Trophoblast cell (in vitro differentiated cells and primary cell): Measurements from ENCODE around the gene EIF2AK3.
A peak's percentile ranks its signal among the peaks of the same experiment; 100 is the strongest.
"Not testable (repeated sequence)": the region's sequence is repeated elsewhere in the genome, so short reads cannot be mapped to it uniquely, and the experiment has no call there.

Experiments used
- DNase-seq, 2 donors: peaks; one replicate each; pipeline ENCODE4 v3.0.0-alpha.2; 2016
- H2AFZ ChIP-seq: 2 replicates; pipeline ENCODE4 v1.6.1; 2013; ENCODE audit warnings: low read length, moderate library complexity, mild to moderate bottlenecking; ENCODE audit not compliant: insufficient read depth, poor library complexity
- H2AK5ac ChIP-seq: 2 replicates; pipeline ENCODE4 v1.6.1; 2013; ENCODE audit warnings: mild to moderate bottlenecking, low read length
- H2BK120ac ChIP-seq: 2 replicates; pipeline ENCODE4 v1.6.1; 2013; ENCODE audit warnings: low read length, mild to moderate bottlenecking, moderate library complexity; ENCODE audit not compliant: insufficient read depth, poor library complexity
- H2BK12ac ChIP-seq: 2 replicates; pipeline ENCODE4 v1.6.1; 2013; ENCODE audit warnings: mild to moderate bottlenecking, low read length, moderate library complexity
- H2BK5ac ChIP-seq: 2 replicates; pipeline ENCODE4 v1.6.1; 2013; ENCODE audit warnings: low read length, low read depth, moderate library complexity, mild to moderate bottlenecking; ENCODE audit not compliant: poor library complexity
- H3K14ac ChIP-seq: 2 replicates; pipeline ENCODE4 v1.6.1; 2013; ENCODE audit warnings: mild to moderate bottlenecking, low read length
- H3K18ac ChIP-seq: 2 replicates; pipeline ENCODE4 v1.6.1; 2013; ENCODE audit warnings: mild to moderate bottlenecking, low read length
- H3K23ac ChIP-seq: 2 replicates; pipeline ENCODE4 v1.6.1; 2013; ENCODE audit warnings: low read length
- H3K27ac ChIP-seq: 2 replicates; pipeline ENCODE4 v1.5.1; 2013; ENCODE audit warnings: low read depth, mild to moderate bottlenecking, inconsistent platforms, low read length, moderate library complexity
- H3K27me3 ChIP-seq: 2 replicates; pipeline ENCODE4 v1.6.1; 2013; ENCODE audit warnings: inconsistent platforms, mild to moderate bottlenecking, low read length, moderate library complexity; ENCODE audit not compliant: insufficient read depth
- H3K36me3 ChIP-seq, 2 experiments: 1 replicate in 1 of 2; 2 replicates in 1 of 2; pipeline ENCODE4 v1.6.1; 2013; ENCODE audit warnings: low read length in 2 of 2, mild to moderate bottlenecking in 2 of 2, moderate library complexity in 1 of 2; ENCODE audit not compliant: insufficient read depth in 2 of 2, control insufficient read depth in 1 of 2
- H3K4ac ChIP-seq: 2 replicates; pipeline ENCODE4 v1.6.1; 2013; ENCODE audit warnings: low read depth, mild to moderate bottlenecking, low read length, moderate library complexity
- H3K4me1 ChIP-seq, 2 experiments: 1 replicate in 1 of 2; 2 replicates in 1 of 2; pipeline ENCODE4 v1.6.1; 2013; ENCODE audit warnings: low read length in 2 of 2, mild to moderate bottlenecking in 2 of 2, moderate library complexity in 1 of 2; ENCODE audit not compliant: insufficient read depth in 2 of 2, control insufficient read depth in 1 of 2
- H3K4me2 ChIP-seq: 2 replicates; pipeline ENCODE4 v1.6.1; 2013; ENCODE audit warnings: inconsistent platforms, mild to moderate bottlenecking, low read length, moderate library complexity
- H3K4me3 ChIP-seq: 2 replicates; pipeline ENCODE4 v1.5.1; 2013; ENCODE audit warnings: mild to moderate bottlenecking, low read depth, low read length, inconsistent platforms
- H3K79me1 ChIP-seq: one replicate; pipeline ENCODE4 v1.6.1; 2013; ENCODE audit warnings: low read length
- H3K79me2 ChIP-seq: 2 replicates; pipeline ENCODE4 v1.6.1; 2013; ENCODE audit warnings: low read length, mild to moderate bottlenecking; ENCODE audit not compliant: control insufficient read depth, insufficient read depth, poor library complexity
- H3K9ac ChIP-seq: 2 replicates; pipeline ENCODE4 v1.6.1; 2013; ENCODE audit warnings: mild to moderate bottlenecking, low read length
- H3K9me3 ChIP-seq: 2 replicates; pipeline ENCODE4 v1.6.1; 2013; ENCODE audit warnings: low read depth, mild to moderate bottlenecking, control low read depth, inconsistent platforms, low read length; ENCODE audit not compliant: insufficient read depth
- H4K12ac ChIP-seq: 2 replicates; pipeline ENCODE4 v1.6.1; 2013; ENCODE audit warnings: low read depth, mild to moderate bottlenecking, low read length, moderate library complexity
- H4K8ac ChIP-seq: 2 replicates; pipeline ENCODE4 v1.6.1; 2013; ENCODE audit warnings: low read depth, mild to moderate bottlenecking, low read length, moderate library complexity
- H4K91ac ChIP-seq: one replicate; pipeline ENCODE4 v1.6.1; 2013; ENCODE audit warnings: low read depth, mild to moderate bottlenecking, low read length, moderate library complexity
- WGBS: extraction: QIAGEN DNeasy Blood & Tissue Kit; methylation state at CpG from one replicate; pipeline ENCODE4 v1.1.7; 2013; ENCODE audit warnings: missing lambda C conversion rate; ENCODE audit not compliant: insufficient read length, insufficient coverage; ENCODE audit errors: extremely low coverage; 5-methylcytosine and 5-hydroxymethylcytosine counted together

The EIF2AK3 gene

DNA sequence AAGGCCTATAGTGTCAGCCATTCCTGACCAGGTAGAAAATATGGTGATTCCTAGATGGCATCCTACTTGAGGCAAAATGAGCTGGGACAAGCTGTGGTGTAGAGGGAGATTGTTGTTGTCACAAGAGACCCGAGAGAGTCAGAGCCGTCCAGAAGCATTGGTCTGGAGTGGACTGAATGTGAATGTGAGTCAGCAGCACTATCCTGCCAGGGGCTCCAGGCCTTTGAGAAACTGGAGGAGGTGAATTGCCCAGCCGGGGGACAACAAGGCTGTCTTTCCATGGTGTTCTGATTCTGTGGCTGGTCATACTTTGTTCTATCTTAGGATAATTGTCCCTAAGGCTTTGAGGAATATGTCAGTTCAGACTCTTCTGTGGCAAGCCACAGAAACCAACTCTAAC is 29.4 kb upstream of the EIF2AK3 start:
- H3K4ac ChIP-seq, result no peak overlapping the region
- no peak overlapping the region for H3K4me2 ChIP-seq
- no peak overlapping the region for H2BK5ac ChIP-seq
- no peak overlapping the region for H2AK5ac ChIP-seq
- H3K27me3 ChIP-seq, result no peaks in the 10 kb centered on the region
- no peak overlapping the region for H4K12ac ChIP-seq
- no peaks in the 10 kb centered on the region for H3K36me3 ChIP-seq
- H2AFZ ChIP-seq, result no peak overlapping the region
- WGBS, result no CpG with 5 or more reads among the region's 3 CpGs
- DNase-seq, result no peak
- H4K8ac ChIP-seq, result no peak overlapping the region
- no peak overlapping the region for H3K18ac ChIP-seq
- no peaks in the 10 kb centered on the region for H3K9me3 ChIP-seq
- peaks cover 3% of the 10 kb centered on the region for H3K79me1 ChIP-seq
- H4K91ac ChIP-seq, result no peak overlapping the region
- no peak overlapping the region for H3K14ac ChIP-seq
- H2BK120ac ChIP-seq, result no peak overlapping the region
- H3K27ac ChIP-seq, result no peak overlapping the region
- no peak overlapping the region for H3K23ac ChIP-seq
- H2BK12ac ChIP-seq, result no peak overlapping the region
- no peaks in the 10 kb centered on the region for H3K79me2 ChIP-seq
- H3K9ac ChIP-seq, result no peak overlapping the region
- no peak overlapping the region for H3K4me3 ChIP-seq
- peaks cover 2 to 3% of the 10 kb centered on the region in 2 experiments for H3K4me1 ChIP-seq

DNA sequence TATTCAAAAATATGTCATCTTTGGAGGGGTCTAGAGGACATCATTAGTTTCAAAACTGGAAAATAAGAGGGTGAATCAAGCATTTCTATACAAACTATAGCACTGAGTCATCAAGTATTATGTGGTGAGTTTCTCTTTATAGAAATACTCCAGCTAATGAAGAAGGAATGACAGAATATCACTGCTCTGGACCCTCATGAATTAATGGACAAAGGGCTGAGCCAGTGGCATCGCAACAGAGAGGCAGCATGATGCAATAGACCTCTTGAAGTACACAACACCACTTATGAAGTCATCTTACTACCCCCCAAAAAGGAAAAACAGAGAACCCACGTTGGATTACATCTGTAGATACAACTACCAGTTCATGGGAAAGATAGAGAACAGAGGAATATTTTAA is 27.4 kb upstream of the EIF2AK3 start:
- H2BK120ac ChIP-seq, result no peak overlapping the region
- H3K36me3 ChIP-seq, result no peaks in the 10 kb centered on the region
- peaks cover 2 to 3% of the 10 kb centered on the region in 2 experiments for H3K4me1 ChIP-seq
- H2BK5ac ChIP-seq, result no peak overlapping the region
- H3K4me2 ChIP-seq, result no peak overlapping the region
- no peak overlapping the region for H3K14ac ChIP-seq
- no peak overlapping the region for H3K27ac ChIP-seq
- H2AFZ ChIP-seq, result no peak overlapping the region
- no peak overlapping the region for H3K18ac ChIP-seq
- H3K79me1 ChIP-seq, result peaks cover 3% of the 10 kb centered on the region
- H2BK12ac ChIP-seq, result no peak overlapping the region
- H4K91ac ChIP-seq, result no peak overlapping the region
- H3K79me2 ChIP-seq, result no peaks in the 10 kb centered on the region
- no peak overlapping the region for H2AK5ac ChIP-seq
- H4K8ac ChIP-seq, result no peak overlapping the region
- no peak overlapping the region for H3K4me3 ChIP-seq
- H3K23ac ChIP-seq, result no peak overlapping the region
- H3K9ac ChIP-seq, result no peak overlapping the region
- DNase-seq, result no peak
- H4K12ac ChIP-seq, result no peak overlapping the region
- H3K4ac ChIP-seq, result no peak overlapping the region
- H3K27me3 ChIP-seq, result no peaks in the 10 kb centered on the region
- no peaks in the 10 kb centered on the region for H3K9me3 ChIP-seq
- no CpG with 5 or more reads among the region's 2 CpGs for WGBS

DNA sequence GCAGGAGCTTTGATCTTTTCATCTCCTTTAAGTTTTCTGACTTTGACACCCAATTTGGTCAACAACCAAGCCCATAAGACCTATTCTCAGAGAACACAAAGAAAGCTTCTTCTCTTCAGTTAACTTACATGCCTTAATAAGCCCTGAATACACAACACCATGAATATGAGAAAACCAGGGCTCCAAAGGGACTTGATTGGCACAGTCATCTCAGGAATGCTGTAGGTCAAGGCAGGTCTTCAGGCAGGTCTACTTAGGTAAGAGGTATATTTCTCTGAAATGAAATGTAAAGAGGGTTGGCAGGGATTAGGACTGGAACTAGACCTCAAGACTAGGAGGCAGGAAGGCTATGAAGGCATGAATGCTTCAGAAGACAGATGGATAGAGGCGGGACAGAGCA is 24.4 kb upstream of the EIF2AK3 start:
- no peak overlapping the region for H3K4ac ChIP-seq
- H4K91ac ChIP-seq, result no peak overlapping the region
- no peak overlapping the region for H4K8ac ChIP-seq
- H3K4me1 ChIP-seq, result no peaks in the 10 kb centered on the region
- no peak overlapping the region for H2AFZ ChIP-seq
- no peaks in the 10 kb centered on the region for H3K79me2 ChIP-seq
- H2AK5ac ChIP-seq, result no peak overlapping the region
- no peak overlapping the region for H2BK12ac ChIP-seq
- no peaks in the 10 kb centered on the region for H3K27me3 ChIP-seq
- H3K23ac ChIP-seq, result no peak overlapping the region
- WGBS, result no CpG with 5 or more reads among the region's 1 CpG
- no peak overlapping the region for H3K4me2 ChIP-seq
- no peak overlapping the region for H3K4me3 ChIP-seq
- H3K14ac ChIP-seq, result no peak overlapping the region
- no peak overlapping the region for H2BK120ac ChIP-seq
- H3K36me3 ChIP-seq, result no peaks in the 10 kb centered on the region
- H3K79me1 ChIP-seq, result no peaks in the 10 kb centered on the region
- no peaks in the 10 kb centered on the region for H3K9me3 ChIP-seq
- no peak overlapping the region for H3K9ac ChIP-seq
- no peak overlapping the region for H3K18ac ChIP-seq
- H4K12ac ChIP-seq, result no peak overlapping the region
- DNase-seq, result peak in 1 of 2 donors; percentile 18
- no peak overlapping the region for H2BK5ac ChIP-seq
- H3K27ac ChIP-seq, result no peak overlapping the region

DNA sequence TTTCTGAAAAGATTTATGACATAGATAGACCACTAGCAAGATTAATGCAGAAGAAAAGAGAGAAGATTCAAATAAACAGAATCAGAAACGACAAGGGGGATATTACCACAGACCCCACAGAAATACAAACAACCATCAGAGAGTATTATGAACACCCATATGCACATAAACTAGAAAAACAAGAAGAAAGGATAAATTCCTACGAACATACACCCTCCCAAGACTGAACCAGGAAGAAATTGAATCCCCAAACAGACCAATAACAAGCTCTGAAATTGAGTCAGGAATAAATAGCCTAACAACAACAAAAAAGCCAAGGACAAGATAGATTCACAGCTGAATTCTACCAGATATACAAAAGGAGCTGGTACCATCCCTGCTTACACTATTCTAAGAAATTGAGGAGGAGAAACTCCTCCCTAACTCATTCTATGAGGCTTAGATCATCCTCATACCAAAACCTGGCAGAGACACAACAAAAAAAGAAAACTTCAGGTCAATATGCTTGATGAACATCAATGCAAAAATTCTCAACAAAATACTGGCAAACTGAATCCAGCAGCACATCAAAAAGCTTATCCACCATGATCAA is 18.1 kb upstream of the EIF2AK3 start:
- H3K27me3 ChIP-seq, H3K4me3 ChIP-seq, H3K9ac ChIP-seq, H4K8ac ChIP-seq, H4K12ac ChIP-seq, H2AK5ac ChIP-seq, H3K27ac ChIP-seq, H2AFZ ChIP-seq, H2BK5ac ChIP-seq, H3K79me2 ChIP-seq, H4K91ac ChIP-seq, H3K36me3 ChIP-seq, H3K18ac ChIP-seq, H2BK120ac ChIP-seq, H3K79me1 ChIP-seq, H3K9me3 ChIP-seq, H3K4ac ChIP-seq, DNase-seq, H3K14ac ChIP-seq, H3K4me2 ChIP-seq, H3K23ac ChIP-seq, H3K4me1 ChIP-seq, H2BK12ac ChIP-seq: not testable (repeated sequence)
- no CpG with 5 or more reads among the region's 2 CpGs for WGBS
